Glutamatergic neuron (in vitro differentiated cells): ENCODE results near the gene RNF167. TPM values are rescaled to one million over a fixed set of nuclear protein-coding genes. Genes with fewer than 3 reads are reported as not detected.

ENCODE experiments used
- DNase-seq: peaks from one replicate; pipeline ENCODE4 v3.0.0; 2022
- H3K27ac Mint-ChIP-seq: one replicate; pipeline ENCODE4 v1.8.0; 2020; ENCODE audit warnings: mild to moderate bottlenecking, mixed read lengths, inconsistent platforms; ENCODE audit not compliant: unreplicated experiment
- H3K27me3 Mint-ChIP-seq: one replicate; pipeline ENCODE4 v1.8.0; 2020; ENCODE audit warnings: mild to moderate bottlenecking, moderate library complexity, mixed read lengths, inconsistent platforms; ENCODE audit not compliant: unreplicated experiment
- H3K36me3 Mint-ChIP-seq: one replicate; pipeline ENCODE4 v1.8.0; 2020; ENCODE audit warnings: mild to moderate bottlenecking, mixed read lengths, inconsistent platforms; ENCODE audit not compliant: unreplicated experiment
- H3K4me1 Mint-ChIP-seq: one replicate; pipeline ENCODE4 v1.8.0; 2020; ENCODE audit warnings: mild to moderate bottlenecking, low read depth, mixed read lengths, inconsistent platforms; ENCODE audit not compliant: unreplicated experiment
- H3K4me3 Mint-ChIP-seq: one replicate; pipeline ENCODE4 v1.8.0; 2020; ENCODE audit warnings: mild to moderate bottlenecking, mixed read lengths, inconsistent platforms; ENCODE audit not compliant: unreplicated experiment
- H3K9me3 Mint-ChIP-seq: one replicate; pipeline ENCODE4 v1.8.0; 2020; ENCODE audit warnings: mild to moderate bottlenecking, moderate library complexity, mixed read lengths, inconsistent platforms; ENCODE audit not compliant: unreplicated experiment
- total RNA-seq: library from RNA; stranded (reverse); fragmentation: NEBNext Ultra II Directional; extraction: Animal tissue kit (Norgen Biotek cat#: 25700); gene quantifications from one replicate; pipeline ENCODE4 v1.2.1, GENCODE V29; 2021; ENCODE audit not compliant: unreplicated experiment
- TF ChIP-seq, protein P1 (sequence below): fragments of 200-600 bp; sonication (generic); IDR thresholded peaks from one replicate; pipeline ENCODE4 v1.5.0; 2021; ENCODE audit not compliant: partially characterized antibody, unreplicated experiment

Gene RNF167
- total RNA-seq, 1 donor from 2014 or later, result 96.1 TPM

DNA sequence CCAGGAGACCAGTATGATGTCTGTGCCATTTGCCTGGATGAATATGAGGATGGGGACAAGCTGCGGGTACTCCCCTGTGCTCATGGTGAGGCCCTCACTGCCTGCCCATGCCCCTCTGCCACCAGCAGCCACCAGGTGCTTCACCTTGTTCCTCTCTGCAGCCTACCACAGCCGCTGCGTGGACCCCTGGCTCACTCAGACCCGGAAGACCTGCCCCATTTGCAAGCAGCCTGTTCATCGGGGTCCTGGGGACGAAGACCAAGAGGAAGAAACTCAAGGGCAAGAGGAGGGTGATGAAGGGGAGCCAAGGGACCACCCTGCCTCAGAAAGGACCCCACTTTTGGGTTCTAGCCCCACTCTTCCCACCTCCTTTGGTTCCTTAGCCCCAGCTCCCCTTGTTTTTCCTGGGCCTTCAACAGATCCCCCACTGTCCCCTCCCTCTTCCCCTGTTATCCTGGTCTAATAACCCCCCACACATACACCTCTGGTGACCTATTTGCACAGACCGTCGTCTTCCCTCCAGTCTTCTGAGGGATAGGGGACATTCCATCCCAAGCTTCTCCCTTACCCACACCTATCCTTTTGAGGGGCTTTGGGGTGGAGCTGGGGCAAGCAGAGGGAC is 4.6 kb downstream of the RNF167 start:
- peaks cover 5% of the 10 kb centered on the region for H3K36me3 Mint-ChIP-seq
- no peak for DNase-seq
- H3K27me3 Mint-ChIP-seq, result peaks cover 14% of the 10 kb centered on the region
- H3K27ac Mint-ChIP-seq, result no peak overlapping the region
- peaks cover 20% of the 10 kb centered on the region for H3K4me1 Mint-ChIP-seq
- TF ChIP-seq, protein P1, sequence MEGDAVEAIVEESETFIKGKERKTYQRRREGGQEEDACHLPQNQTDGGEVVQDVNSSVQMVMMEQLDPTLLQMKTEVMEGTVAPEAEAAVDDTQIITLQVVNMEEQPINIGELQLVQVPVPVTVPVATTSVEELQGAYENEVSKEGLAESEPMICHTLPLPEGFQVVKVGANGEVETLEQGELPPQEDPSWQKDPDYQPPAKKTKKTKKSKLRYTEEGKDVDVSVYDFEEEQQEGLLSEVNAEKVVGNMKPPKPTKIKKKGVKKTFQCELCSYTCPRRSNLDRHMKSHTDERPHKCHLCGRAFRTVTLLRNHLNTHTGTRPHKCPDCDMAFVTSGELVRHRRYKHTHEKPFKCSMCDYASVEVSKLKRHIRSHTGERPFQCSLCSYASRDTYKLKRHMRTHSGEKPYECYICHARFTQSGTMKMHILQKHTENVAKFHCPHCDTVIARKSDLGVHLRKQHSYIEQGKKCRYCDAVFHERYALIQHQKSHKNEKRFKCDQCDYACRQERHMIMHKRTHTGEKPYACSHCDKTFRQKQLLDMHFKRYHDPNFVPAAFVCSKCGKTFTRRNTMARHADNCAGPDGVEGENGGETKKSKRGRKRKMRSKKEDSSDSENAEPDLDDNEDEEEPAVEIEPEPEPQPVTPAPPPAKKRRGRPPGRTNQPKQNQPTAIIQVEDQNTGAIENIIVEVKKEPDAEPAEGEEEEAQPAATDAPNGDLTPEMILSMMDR, result no peak
- peaks cover 10% of the 10 kb centered on the region for H3K9me3 Mint-ChIP-seq
- no peak overlapping the region for H3K4me3 Mint-ChIP-seq

DNA sequence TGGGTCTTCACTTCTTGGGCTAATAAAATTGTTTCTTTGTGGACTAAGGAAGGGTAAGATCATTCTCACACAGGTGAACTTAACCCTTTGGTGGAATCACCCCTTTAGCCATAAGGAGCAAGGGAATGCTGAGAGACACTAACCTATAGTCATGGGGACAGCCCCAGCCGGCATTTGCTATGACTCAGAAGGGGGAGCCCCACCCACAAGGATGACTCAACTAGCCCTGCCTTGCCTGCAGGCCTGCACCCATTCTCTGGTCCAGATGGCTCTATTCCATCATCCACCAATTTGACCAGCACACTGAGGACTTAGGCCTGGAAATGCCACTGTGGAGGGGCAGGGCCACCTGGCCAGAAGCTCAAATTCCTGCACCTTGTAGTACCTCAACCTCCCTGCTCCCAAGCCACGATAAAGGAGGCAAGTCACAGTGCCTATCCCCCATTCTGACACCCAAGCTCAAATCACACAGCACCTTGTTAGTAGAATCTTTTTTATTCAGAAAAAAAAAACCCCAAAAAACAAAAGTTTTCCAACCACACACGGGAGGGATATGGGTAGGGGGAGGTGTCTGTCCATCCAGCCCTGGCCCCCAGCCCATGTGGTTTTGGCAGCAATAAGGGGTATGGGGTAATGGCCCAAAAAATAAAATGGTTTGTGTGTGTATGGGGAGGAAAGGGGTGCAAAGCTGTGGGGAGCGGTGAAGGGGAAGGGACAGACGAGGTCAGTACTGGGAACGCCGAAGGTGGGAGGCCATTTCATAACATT is 5.3 kb downstream of the RNF167 start:
- H3K36me3 Mint-ChIP-seq, result peaks cover 5% of the 10 kb centered on the region
- no peak for DNase-seq

DNA sequence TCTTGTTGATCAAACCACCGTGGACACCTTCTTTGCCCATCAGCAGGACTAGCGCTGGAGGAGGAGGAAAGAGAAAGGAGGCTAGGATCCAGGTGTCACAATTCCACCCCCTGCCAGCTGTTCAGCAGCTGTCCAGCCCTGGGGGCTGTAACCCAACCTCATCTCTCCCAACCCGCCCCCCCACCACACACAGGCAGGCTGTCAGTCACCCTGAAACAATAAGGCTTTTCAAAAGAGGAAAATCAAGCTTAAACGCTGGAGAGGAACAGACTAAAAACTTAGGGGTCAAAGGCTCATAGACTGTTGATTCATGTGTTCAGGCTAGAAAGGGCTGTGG is 5.8 kb downstream of the RNF167 start:
- Mint-ChIP-seq H3K36me3 (peaks cover 5% of the 10 kb centered on the region), H3K27ac (peak overlapping the region; percentile 91), H3K4me3 (peak overlapping the region; percentile 95), H3K27me3 (peaks cover 8% of the 10 kb centered on the region), H3K9me3 (peaks cover 4% of the 10 kb centered on the region), H3K4me1 (peaks cover 23% of the 10 kb centered on the region)
- no peak for DNase-seq
- TF ChIP-seq, protein P1, result no peak

More for the DNA sequence above, 5.3 kb downstream of the RNF167 start:
- H3K9me3 Mint-ChIP-seq, result peaks cover 6% of the 10 kb centered on the region
- H3K27me3 Mint-ChIP-seq, result peaks cover 10% of the 10 kb centered on the region
- H3K27ac Mint-ChIP-seq, result peak overlapping the region; percentile 64
- H3K4me1 Mint-ChIP-seq, result peaks cover 20% of the 10 kb centered on the region
- H3K4me3 Mint-ChIP-seq, result peak overlapping the region; percentile 76
- TF ChIP-seq, protein P1, result no peak

DNA sequence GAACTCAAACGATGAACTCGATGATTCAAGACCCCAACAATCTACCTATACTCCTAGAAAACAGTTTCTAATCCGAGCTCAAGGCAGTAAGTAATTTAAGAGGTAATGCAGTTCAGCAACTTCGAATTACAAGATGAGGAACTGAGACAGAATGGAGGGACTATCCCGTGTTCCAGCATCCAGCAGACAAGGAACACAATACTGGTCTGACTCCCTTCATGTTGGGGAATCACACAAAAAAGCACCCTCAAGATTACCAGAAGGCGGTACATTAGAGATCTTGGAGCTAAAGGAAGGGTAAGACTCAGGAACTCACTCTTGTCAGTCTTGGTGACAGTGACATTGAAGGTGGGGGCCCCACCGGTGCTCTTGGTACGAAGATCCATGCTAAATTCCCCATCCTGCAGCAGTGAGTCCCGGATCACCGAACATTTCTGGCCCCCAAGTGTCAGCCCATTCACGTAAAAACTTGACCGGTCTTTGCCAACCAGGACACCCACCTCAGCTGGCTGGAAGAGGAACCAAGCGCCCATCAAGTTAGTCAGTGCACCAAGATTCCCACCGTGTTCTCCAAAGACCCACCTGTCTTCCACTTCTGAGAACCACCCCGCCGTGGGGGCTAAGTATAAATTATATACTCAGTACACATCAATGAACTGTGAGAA is 6.4 kb downstream of the RNF167 start:
- peak overlapping the region; percentile 91 for H3K27ac Mint-ChIP-seq
- peaks cover 24% of the 10 kb centered on the region for H3K4me1 Mint-ChIP-seq
- H3K36me3 Mint-ChIP-seq, result peaks cover 5% of the 10 kb centered on the region
- peaks cover 8% of the 10 kb centered on the region for H3K9me3 Mint-ChIP-seq
- peak overlapping the region; percentile 95 for H3K4me3 Mint-ChIP-seq
- H3K27me3 Mint-ChIP-seq, result peaks cover 3% of the 10 kb centered on the region
- TF ChIP-seq, protein P1, result no peak
- DNase-seq, result no peak
